Loucy (cell line): ENCODE results near the gene EML3.

ENCODE experiments used
- CTCF ChIP-seq: fragments of 200-600 bp; sonication (generic); conservative IDR thresholded peaks from 2 replicates; pipeline ENCODE4 v1.5.1; 2014; ENCODE audit warnings: mild to moderate bottlenecking, antibody characterized with exemption, low read length
- EZH2phosphoT487 ChIP-seq: fragments of 200-600 bp; IDR thresholded peaks from 2 replicates; pipeline ENCODE4 v1.6.1; 2018; ENCODE audit warnings: antibody characterized with exemption, mild to moderate bottlenecking, moderate library complexity, borderline replicate concordance

- TF ChIP-seq CTCF (no peak), EZH2phosphoT487 (no peak)
Measured at GRCh38 chr11:62622476-62623089, 10.0 kb upstream of the EML3 start.
